Mucosa of rectum (tissue), 2 donors: Measurements from ENCODE around the gene HSD11B1L.

Experiments used
- H3K27ac ChIP-seq, 2 donors: one replicate each; pipeline ENCODE4 v1.7.0; 2013; ENCODE audit warnings: inconsistent platforms in 2 of 2, low read depth in 2 of 2, low read length in 2 of 2
- H3K27me3 ChIP-seq, 2 donors: one replicate each; pipeline ENCODE4 v1.7.0; 2013; ENCODE audit warnings: low read length in 2 of 2; ENCODE audit not compliant: control insufficient read depth in 2 of 2, insufficient read depth in 2 of 2
- H3K36me3 ChIP-seq, 2 donors: one replicate each; pipeline ENCODE4 v1.7.0; 2013; ENCODE audit warnings: low read length in 2 of 2; ENCODE audit not compliant: control insufficient read depth in 2 of 2, insufficient read depth in 2 of 2
- H3K4me1 ChIP-seq, 2 donors: one replicate each; pipeline ENCODE4 v1.7.0; 2013; ENCODE audit warnings: low read length in 2 of 2, mild to moderate bottlenecking in 1 of 2; ENCODE audit not compliant: control insufficient read depth in 2 of 2, insufficient read depth in 2 of 2
- H3K4me3 ChIP-seq, 2 donors: one replicate each; pipeline ENCODE4 v1.7.0; 2013; ENCODE audit warnings: low read length in 2 of 2
- H3K9ac ChIP-seq, 2 donors: one replicate each; pipeline ENCODE4 v1.7.0; 2013; ENCODE audit warnings: low read length in 2 of 2, low read depth in 1 of 2, mild to moderate bottlenecking in 1 of 2
- H3K9me3 ChIP-seq, 2 donors: one replicate each; pipeline ENCODE4 v1.7.0; 2013; ENCODE audit warnings: low read length in 2 of 2; ENCODE audit not compliant: control insufficient read depth in 2 of 2
- donor health status: healthy.
- donor health status: Normal muscosa, but diverticular disease.

The HSD11B1L gene

DNA sequence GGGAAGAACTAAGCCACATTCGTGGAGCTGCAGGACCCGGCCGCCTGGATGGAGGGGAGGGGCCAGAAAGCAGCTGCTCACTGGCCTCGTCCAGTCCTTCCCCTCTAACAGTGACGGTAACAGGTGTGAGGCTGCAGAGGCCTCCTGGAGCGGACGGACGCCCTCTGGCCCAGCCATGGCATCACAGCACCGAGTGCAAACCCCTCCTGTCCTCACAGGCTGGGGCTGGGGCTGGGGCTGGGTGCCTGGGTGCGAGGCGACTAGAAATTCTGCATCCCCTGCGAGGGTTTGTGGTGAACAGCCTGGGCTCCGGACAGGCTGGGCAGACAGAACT lies 4.1 kb upstream of the HSD11B1L start:
- Histone ChIP-seq H3K27me3 (no peaks in the 10 kb centered on the region), H3K27ac (no peak overlapping the region), H3K36me3 (peaks cover 4 to 6% of the 10 kb centered on the region in 2 donors), H3K4me1 (peaks cover 16 to 21% of the 10 kb centered on the region in 2 donors), H3K9me3 (no peaks in the 10 kb centered on the region), H3K9ac (no peak overlapping the region), H3K4me3 (no peak overlapping the region)

GRCh38 chr19:5677136-5677535 lies 3.7 kb upstream of the HSD11B1L start:
- peaks cover 16 to 21% of the 10 kb centered on the region in 2 donors for H3K4me1 ChIP-seq
- no peaks in the 10 kb centered on the region for H3K27me3 ChIP-seq
- H3K9me3 ChIP-seq, result no peaks in the 10 kb centered on the region
- no peak overlapping the region for H3K4me3 ChIP-seq
- H3K27ac ChIP-seq, result no peak overlapping the region
- H3K9ac ChIP-seq, result no peak overlapping the region
- H3K36me3 ChIP-seq, result peaks cover 0 to 6% of the 10 kb centered on the region in 2 donors

- no peak overlapping the region for H3K9ac ChIP-seq
- H3K9me3 ChIP-seq, result no peaks in the 10 kb centered on the region
- peaks cover 16 to 21% of the 10 kb centered on the region in 2 donors for H3K4me1 ChIP-seq
- H3K27ac ChIP-seq, result no peak overlapping the region
- peaks cover 0 to 6% of the 10 kb centered on the region in 2 donors for H3K36me3 ChIP-seq
- H3K4me3 ChIP-seq, result no peak overlapping the region
- H3K27me3 ChIP-seq, result no peaks in the 10 kb centered on the region
Measured at GRCh38 chr19:5677580-5677979, 3.2 kb upstream of the HSD11B1L start.

DNA sequence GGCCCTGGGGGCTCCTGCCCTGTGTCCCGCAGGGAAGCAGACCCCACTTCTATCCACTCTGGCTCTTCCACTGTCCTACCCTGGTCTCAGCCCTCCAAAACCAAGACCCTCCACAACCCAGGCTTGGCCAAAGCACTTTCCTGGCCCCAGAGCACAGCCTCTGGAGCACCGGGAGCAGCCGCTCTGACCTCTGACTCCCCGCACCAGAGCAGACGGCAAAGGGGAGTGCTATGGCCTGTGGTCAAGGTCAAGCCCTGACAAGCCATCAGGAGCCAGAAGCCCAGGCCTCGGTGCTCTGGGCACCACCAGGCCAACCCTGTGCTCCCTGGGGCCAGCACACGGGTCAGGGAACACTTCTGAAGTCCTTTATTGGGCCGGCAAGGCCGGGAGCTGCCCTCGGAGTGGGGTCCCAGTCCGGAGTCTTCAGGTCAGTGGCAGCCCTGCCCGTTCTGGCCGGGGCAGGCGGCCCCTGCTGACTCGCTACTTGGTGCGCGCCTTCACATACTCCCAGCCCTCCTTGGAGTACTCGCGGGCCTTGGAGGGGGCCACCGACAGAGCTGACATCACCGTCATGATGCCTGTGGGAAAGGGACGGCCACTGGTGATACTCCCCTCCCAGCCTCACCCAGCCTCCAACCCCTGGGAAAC lies 2.6 kb upstream of the HSD11B1L start:
- H3K27ac ChIP-seq, result no peak overlapping the region
- no peaks in the 10 kb centered on the region for H3K27me3 ChIP-seq
- H3K4me3 ChIP-seq, result no peak overlapping the region
- H3K9ac ChIP-seq, result no peak overlapping the region
- no peaks in the 10 kb centered on the region for H3K9me3 ChIP-seq
- peaks cover 0 to 6% of the 10 kb centered on the region in 2 donors for H3K36me3 ChIP-seq
- peaks cover 16 to 21% of the 10 kb centered on the region in 2 donors for H3K4me1 ChIP-seq

- H3K36me3 ChIP-seq, result peaks cover 0 to 6% of the 10 kb centered on the region in 2 donors
- peak overlapping the region; percentile 98 for H3K4me3 ChIP-seq
- H3K9me3 ChIP-seq, result no peaks in the 10 kb centered on the region
- peak overlapping the region; percentile 83 to 88 for H3K27ac ChIP-seq
- no peaks in the 10 kb centered on the region for H3K27me3 ChIP-seq
- peaks cover 16 to 21% of the 10 kb centered on the region in 2 donors for H3K4me1 ChIP-seq
- peak overlapping the region; percentile 95 to 98 for H3K9ac ChIP-seq
Measured at GRCh38 chr19:5679289-5680083, 1.3 kb upstream of the HSD11B1L start.

DNA sequence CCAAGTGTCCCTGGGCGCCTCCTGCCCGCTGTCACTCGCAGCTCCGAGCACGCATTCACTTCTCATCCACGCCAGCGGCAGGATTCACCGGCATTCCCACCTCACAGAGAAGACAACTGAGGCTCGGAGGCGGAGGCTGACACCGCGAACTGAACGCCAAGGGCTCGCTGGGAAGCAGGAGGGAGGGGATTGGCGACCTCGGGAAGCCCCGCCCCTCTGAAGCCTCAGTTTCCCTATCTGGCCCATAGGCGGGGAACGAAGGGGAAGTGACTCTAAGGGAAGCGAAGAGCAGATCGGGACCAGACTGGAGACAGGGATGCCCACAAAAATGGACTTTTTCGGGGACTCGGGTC lies 767 bp upstream of the HSD11B1L start:
- H3K9me3 ChIP-seq, result no peaks in the 10 kb centered on the region
- H3K4me1 ChIP-seq, result peaks cover 16 to 21% of the 10 kb centered on the region in 2 donors
- peak overlapping the region; percentile 83 to 88 for H3K27ac ChIP-seq
- peaks cover 0 to 6% of the 10 kb centered on the region in 2 donors for H3K36me3 ChIP-seq
- peak overlapping the region; percentile 95 to 98 for H3K9ac ChIP-seq
- H3K4me3 ChIP-seq, result peak overlapping the region; percentile 98
- H3K27me3 ChIP-seq, result no peaks in the 10 kb centered on the region

GRCh38 chr19:5681391-5682106 lies 722 bp downstream of the HSD11B1L start:
- Histone ChIP-seq H3K4me1 (peaks cover 16 to 20% of the 10 kb centered on the region in 2 donors), H3K36me3 (peaks cover 0 to 6% of the 10 kb centered on the region in 2 donors), H3K9me3 (no peaks in the 10 kb centered on the region), H3K4me3 (peak overlapping the region; percentile 98), H3K27ac (peak overlapping the region in 1 of 2 donors; percentile 32), H3K9ac (peak overlapping the region in 1 of 2 donors; percentile 98), H3K27me3 (no peaks in the 10 kb centered on the region)

- Histone ChIP-seq H3K27ac (no peak overlapping the region), H3K4me1 (peaks cover 16 to 18% of the 10 kb centered on the region in 2 donors), H3K9me3 (no peaks in the 10 kb centered on the region), H3K27me3 (no peaks in the 10 kb centered on the region), H3K36me3 (peaks cover 0 to 6% of the 10 kb centered on the region in 2 donors), H3K9ac (no peak overlapping the region), H3K4me3 (no peak overlapping the region)
Measured at GRCh38 chr19:5682107-5682482, 1.3 kb downstream of the HSD11B1L start.

GRCh38 chr19:5683177-5683886 lies 2.5 kb downstream of the HSD11B1L start:
- H3K27ac ChIP-seq, result no peak overlapping the region
- no peaks in the 10 kb centered on the region for H3K27me3 ChIP-seq
- no peak overlapping the region for H3K4me3 ChIP-seq
- H3K36me3 ChIP-seq, result no peaks in the 10 kb centered on the region
- no peaks in the 10 kb centered on the region for H3K9me3 ChIP-seq
- H3K4me1 ChIP-seq, result peaks cover 21% of the 10 kb centered on the region in 2 donors
- H3K9ac ChIP-seq, result no peak overlapping the region
